T-helper 1 cell treated with Interleukin-12 subunit alpha and Interleukin-12 subunit beta and Interleukin-4 antibody, amounts not matched to agents 30 μg/mL and 1 μg/mL, for 36 hours (primary cell): Measurements from ENCODE around the gene ULK4.

Experiments
- H3K27ac Mint-ChIP-seq: one replicate; pipeline ENCODE4 v1.8.0; 2021; ENCODE audit warnings: mild to moderate bottlenecking, mixed read lengths
- H3K27me3 Mint-ChIP-seq: one replicate; pipeline ENCODE4 v1.8.0; 2021; ENCODE audit warnings: low read depth, mixed read lengths
- H3K36me3 Mint-ChIP-seq: one replicate; pipeline ENCODE4 v1.8.0; 2021; ENCODE audit warnings: low read depth, mixed read lengths
- H3K4me1 Mint-ChIP-seq: one replicate; pipeline ENCODE4 v1.8.0; 2021; ENCODE audit warnings: low read depth, mixed read lengths
- H3K4me3 Mint-ChIP-seq: one replicate; pipeline ENCODE4 v1.8.0; 2021; ENCODE audit warnings: mild to moderate bottlenecking, moderate library complexity, mixed read lengths
- H3K9me3 Mint-ChIP-seq: one replicate; pipeline ENCODE4 v1.8.0; 2021; ENCODE audit warnings: mixed read lengths

ULK4 gene

DNA sequence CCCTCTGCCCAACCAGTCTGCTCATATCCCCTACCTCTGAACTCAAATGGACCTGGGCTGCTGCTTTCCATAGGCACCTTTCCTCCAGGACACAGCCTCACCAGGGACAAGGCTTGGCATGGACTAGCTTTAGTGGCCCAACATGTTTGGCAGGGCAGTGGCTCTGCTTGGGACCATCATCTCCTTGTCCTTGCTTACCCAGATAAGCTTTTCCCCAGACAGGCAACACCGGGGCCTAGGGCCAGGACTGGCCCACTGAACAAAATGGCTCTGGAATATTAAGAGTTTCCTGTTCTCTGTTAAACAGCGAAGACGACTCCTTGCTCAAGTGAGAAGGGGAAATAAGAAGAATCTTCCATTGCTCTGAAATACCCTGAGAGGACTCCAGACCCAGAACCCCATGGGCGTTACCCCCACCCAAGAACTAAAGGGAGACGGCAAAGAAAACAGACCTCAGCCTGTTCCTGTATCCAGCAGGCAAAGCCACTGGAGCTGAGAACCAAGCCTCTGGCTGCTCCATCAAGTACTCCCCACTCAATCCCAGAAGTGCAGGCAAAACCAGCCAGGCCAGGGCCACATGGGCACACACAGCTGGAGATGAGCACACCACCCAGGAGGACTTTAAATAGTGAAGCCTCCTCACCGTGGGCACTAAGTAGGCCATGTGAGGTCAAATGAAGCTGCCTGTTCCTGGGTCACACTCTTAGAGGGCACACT is 717.1 kb downstream of the ULK4 start:
- Mint-ChIP-seq H3K36me3 (peaks cover 6% of the 10 kb centered on the region), H3K9me3 (no peaks in the 10 kb centered on the region), H3K4me3 (no peak overlapping the region), H3K4me1 (no peaks in the 10 kb centered on the region), H3K27ac (no peak overlapping the region), H3K27me3 (no peaks in the 10 kb centered on the region)

DNA sequence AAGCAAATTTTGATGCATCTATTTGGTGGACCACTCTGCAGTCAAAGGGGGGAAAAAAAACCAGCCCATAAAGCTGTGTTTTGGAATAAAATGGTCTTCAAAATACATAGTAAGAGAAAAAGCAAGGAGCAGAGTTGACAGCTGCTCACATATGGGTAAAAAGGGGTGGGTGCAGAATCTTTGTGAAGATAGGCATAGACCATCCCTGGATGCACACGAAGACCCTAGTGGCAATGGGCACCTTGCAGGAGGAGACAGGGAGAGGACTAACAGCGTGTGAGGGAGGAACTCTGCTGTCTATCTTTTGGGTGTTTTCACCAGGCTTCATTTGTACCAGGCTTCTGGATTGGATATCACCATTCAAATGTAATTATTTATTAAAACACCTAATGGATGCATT is 718.7 kb downstream of the ULK4 start:
- Mint-ChIP-seq H3K4me3 (no peak overlapping the region), H3K36me3 (peaks cover 20% of the 10 kb centered on the region), H3K9me3 (no peaks in the 10 kb centered on the region), H3K4me1 (no peaks in the 10 kb centered on the region), H3K27me3 (no peaks in the 10 kb centered on the region), H3K27ac (no peak overlapping the region)

DNA sequence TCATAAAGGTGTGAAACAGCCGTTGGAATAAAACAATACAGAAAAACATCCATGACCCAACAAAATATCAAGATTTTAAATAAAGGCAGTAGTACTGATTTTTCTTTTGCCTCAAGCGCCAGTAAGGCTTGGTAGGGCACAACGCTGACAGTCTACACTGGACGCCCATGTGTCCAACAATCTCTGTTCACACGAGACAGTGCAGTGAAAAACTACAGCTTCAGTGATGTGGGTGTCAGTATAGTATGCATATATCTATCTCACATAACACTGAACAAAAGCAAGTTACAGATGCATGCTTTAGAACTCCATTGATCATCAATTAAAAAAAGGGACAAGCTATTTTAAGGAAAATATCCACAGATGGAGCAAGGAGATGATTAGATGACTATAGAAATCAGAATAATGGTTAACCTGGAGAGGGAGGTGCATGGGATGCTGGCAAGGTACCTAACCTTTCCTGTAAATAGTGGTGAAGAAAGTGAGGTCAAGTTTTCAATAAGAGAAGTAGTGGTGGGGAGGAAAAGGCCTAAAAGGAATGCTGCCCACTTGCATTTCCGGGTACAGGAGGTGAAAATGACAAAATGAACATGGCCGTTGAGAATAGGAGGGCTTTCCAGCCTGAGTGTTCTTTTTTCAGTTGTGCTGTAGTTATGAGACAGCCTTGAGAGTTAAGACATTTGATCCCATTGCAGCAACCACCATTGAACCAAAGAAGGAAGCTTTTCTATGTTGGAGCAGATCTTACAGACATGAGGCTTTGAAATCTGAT is 719.9 kb downstream of the ULK4 start:
- Mint-ChIP-seq H3K4me1 (no peaks in the 10 kb centered on the region), H3K36me3 (peaks cover 29% of the 10 kb centered on the region), H3K27me3 (no peaks in the 10 kb centered on the region), H3K27ac (no peak overlapping the region), H3K4me3 (no peak overlapping the region), H3K9me3 (no peaks in the 10 kb centered on the region)

DNA sequence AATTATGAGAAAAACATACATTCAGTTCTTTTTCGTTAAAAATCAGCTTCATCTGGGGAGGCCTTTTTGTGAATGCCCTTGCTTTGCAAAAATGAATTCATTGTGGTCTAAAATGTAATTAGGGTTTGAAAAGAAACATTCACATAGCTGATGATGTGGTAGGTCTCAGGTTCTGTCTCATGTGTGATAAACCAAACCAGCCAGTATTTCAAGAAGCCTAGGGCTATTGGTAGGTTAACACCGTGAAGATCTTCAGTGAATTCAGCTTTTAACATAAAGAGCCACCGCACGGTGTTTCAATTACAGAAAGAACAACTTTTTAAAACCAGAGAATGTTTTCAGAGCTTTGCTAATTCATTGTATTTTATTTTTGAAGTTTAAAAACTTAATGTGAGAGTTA is 720.7 kb downstream of the ULK4 start:
- no peaks in the 10 kb centered on the region for H3K4me1 Mint-ChIP-seq
- no peak overlapping the region for H3K4me3 Mint-ChIP-seq
- H3K27me3 Mint-ChIP-seq: no peaks in the 10 kb centered on the region
- H3K9me3 Mint-ChIP-seq: no peaks in the 10 kb centered on the region
- H3K36me3 Mint-ChIP-seq: peaks cover 31% of the 10 kb centered on the region
- no peak overlapping the region for H3K27ac Mint-ChIP-seq

DNA sequence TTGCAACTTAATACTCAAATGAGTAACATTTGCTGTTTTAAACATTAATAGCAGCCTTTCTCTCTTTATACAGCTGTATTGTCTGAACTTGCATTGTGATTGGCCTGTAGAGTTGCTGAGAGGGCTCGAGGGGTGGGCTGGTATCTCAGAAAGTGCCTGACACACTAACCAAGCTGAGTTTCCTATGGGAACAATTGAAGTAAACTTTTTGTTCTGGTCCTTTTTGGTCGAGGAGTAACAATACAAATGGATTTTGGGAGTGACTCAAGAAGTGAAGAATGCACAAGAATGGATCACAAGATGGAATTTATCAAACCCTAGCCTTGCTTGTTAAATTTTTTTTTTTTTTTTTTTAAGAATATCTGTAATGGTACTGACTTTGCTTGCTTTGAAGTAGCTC is 722.3 kb downstream of the ULK4 start:
- no peaks in the 10 kb centered on the region for H3K4me1 Mint-ChIP-seq
- no peaks in the 10 kb centered on the region for H3K9me3 Mint-ChIP-seq
- no peak overlapping the region for H3K27ac Mint-ChIP-seq
- no peaks in the 10 kb centered on the region for H3K27me3 Mint-ChIP-seq
- H3K4me3 Mint-ChIP-seq: no peak overlapping the region
- H3K36me3 Mint-ChIP-seq: peaks cover 44% of the 10 kb centered on the region

DNA sequence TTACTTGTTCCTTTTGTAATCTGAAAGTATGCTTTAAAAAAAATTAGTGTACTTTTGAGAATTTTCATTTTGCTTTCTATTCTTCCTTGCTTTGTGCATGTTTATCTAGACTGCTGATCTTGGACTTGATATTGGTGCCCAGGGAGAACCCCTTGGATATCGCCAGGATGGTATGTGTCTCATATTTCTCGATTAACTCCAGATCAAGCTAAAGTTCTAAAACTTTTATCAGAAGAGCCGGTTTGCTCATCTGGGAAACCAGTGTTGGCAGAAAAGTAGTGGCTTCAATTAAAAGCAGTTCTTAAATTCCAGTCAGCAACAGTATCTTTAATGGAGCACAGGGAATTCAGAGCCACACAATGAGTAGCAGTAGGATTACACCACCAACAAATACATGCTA is 724.0 kb downstream of the ULK4 start:
- Mint-ChIP-seq H3K27me3 (no peaks in the 10 kb centered on the region), H3K4me1 (peaks cover under 1% of the 10 kb centered on the region), H3K9me3 (no peaks in the 10 kb centered on the region), H3K36me3 (peaks cover 60% of the 10 kb centered on the region), H3K27ac (no peak overlapping the region), H3K4me3 (no peak overlapping the region)

DNA sequence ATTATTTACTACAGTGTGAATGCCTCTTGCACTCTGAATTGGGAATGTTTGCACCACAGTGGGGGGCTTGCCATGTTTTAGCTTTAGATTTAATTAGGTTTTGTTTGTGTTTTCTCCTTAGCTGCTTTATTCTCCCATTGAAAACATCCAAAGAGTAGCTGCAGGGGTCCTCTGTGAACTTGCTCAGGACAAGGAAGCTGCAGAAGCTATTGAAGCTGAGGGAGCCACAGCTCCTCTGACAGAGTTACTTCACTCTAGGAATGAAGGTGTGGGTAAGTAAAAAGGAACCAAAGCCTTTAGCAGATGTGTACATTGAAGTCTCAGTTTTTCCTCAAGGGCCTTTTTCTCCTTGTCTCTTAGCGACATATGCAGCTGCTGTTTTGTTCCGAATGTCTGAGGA is 725.7 kb downstream of the ULK4 start:
- Mint-ChIP-seq H3K27ac (no peak overlapping the region), H3K27me3 (no peaks in the 10 kb centered on the region), H3K4me3 (no peak overlapping the region), H3K4me1 (peaks cover 6% of the 10 kb centered on the region), H3K36me3 (peaks cover 65% of the 10 kb centered on the region), H3K9me3 (no peaks in the 10 kb centered on the region)

DNA sequence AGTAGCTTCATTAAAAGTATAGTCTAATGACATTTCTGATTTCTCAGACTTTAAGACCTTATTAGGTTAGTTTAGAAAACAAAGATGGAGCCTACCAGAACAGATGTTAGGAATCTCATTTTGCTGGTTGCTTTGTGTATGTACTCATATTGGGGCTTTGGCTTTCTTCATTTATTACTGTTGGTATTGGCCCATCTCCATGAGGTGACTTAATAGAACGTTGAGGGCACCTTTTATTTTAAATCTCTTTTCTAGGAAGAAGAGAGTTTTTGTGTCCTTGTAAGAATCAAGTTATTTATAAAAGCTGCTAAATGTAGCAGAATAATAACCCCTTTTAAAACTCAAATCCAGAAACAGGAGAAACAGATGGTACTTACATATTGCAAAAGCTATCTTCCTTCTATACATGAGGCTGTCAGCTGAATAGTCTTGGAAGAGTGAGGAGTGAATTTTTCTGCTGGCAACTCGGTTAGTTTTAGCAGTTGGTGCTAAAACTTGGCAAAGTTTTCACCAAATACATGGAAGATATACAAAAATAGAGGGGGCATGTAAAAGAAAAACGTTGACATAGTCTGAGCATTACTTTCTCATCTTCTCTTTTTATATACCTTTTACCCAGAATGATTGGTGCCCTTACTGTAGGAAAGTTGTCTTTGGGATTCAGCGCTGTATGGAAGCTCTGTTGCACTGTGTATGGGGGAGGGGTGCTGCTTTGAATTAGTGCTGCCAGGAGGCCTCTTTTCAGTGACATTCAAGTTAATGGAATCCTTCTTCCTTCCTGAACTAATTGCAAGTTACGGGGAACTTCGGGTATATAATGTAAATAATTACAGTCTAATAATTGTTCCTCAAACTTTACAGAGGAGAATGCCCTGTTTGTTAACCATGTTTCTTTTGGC is 726.8 kb downstream of the ULK4 start:
- peaks cover 7% of the 10 kb centered on the region for H3K4me1 Mint-ChIP-seq
- no peaks in the 10 kb centered on the region for H3K9me3 Mint-ChIP-seq
- H3K4me3 Mint-ChIP-seq: no peak overlapping the region
- peaks cover 68% of the 10 kb centered on the region for H3K36me3 Mint-ChIP-seq
- no peak overlapping the region for H3K27ac Mint-ChIP-seq
- no peaks in the 10 kb centered on the region for H3K27me3 Mint-ChIP-seq

DNA sequence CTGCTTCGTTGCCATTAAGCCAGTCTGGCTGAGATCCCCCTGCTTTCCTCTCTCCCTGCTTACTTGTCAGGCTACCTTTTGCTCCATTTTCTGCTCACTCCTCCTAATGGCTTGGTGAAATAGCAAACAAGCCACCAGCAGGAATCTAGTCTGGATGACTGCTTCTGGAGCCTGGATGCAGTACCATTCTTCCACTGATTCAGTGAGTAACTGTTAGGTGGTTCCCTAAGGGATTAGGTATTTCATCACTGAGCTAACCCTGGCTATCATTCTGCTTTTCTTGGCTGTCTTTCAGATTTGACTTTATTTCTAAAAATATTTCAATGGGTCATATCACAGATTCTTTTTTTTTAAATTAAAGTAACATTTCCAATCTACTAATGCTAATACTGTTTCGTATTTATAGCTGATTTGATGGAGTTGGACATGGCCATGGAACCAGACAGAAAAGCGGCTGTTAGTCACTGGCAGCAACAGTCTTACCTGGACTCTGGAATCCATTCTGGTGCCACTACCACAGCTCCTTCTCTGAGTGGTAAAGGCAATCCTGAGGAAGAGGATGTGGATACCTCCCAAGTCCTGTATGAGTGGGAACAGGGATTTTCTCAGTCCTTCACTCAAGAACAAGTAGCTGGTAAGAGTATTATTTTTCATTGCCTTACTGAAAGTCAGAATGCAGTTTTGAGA is 737.6 kb downstream of the ULK4 start:
- no peak overlapping the region for H3K4me3 Mint-ChIP-seq
- H3K36me3 Mint-ChIP-seq: peaks cover 45% of the 10 kb centered on the region
- no peak overlapping the region for H3K27ac Mint-ChIP-seq
- H3K27me3 Mint-ChIP-seq: no peaks in the 10 kb centered on the region
- H3K4me1 Mint-ChIP-seq: peaks cover 26% of the 10 kb centered on the region
- H3K9me3 Mint-ChIP-seq: no peaks in the 10 kb centered on the region

DNA sequence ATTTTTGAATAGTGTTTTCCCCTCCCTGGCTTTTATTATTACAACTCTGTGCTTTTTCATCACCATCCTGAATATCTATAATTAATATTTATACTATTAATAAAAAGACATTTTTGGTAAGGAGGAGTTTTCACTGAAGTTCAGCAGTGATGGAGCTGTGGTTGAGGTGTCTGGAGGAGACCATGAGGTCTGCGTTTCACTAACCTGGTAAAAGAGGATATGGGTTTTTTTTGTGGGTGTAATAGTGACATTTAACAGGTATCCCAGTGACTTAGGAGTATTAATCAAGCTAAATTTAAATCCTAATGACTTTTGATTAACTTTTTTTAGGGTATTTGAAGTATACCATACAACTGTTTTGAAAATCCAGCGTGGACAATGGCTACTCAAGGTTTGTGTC is 738.2 kb downstream of the ULK4 start:
- H3K9me3 Mint-ChIP-seq: no peaks in the 10 kb centered on the region
- peaks cover 25% of the 10 kb centered on the region for H3K4me1 Mint-ChIP-seq
- no peak overlapping the region for H3K27ac Mint-ChIP-seq
- no peak overlapping the region for H3K4me3 Mint-ChIP-seq
- peaks cover 43% of the 10 kb centered on the region for H3K36me3 Mint-ChIP-seq
- no peaks in the 10 kb centered on the region for H3K27me3 Mint-ChIP-seq

DNA sequence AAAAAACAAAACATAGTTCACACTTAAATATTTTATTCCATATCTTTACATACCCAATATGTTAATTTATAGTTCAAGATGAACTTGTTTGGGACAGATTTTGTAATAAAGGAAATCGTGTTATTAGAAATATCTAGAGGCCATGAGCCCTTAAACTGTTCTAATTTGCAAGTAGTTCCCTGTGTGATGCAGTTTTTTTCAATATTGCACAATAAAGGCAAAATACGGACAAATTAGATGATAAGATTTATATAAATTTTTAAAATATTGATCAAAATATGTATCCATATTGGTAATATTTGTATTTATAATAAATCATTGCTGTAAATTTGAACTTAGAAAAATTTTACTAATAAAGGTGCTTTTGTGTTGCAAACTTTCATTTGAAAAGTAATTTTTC is 738.8 kb downstream of the ULK4 start:
- H3K27me3 Mint-ChIP-seq: no peaks in the 10 kb centered on the region
- no peak overlapping the region for H3K4me3 Mint-ChIP-seq
- peaks cover 25% of the 10 kb centered on the region for H3K4me1 Mint-ChIP-seq
- no peak overlapping the region for H3K27ac Mint-ChIP-seq
- peaks cover 38% of the 10 kb centered on the region for H3K36me3 Mint-ChIP-seq
- H3K9me3 Mint-ChIP-seq: no peaks in the 10 kb centered on the region

DNA sequence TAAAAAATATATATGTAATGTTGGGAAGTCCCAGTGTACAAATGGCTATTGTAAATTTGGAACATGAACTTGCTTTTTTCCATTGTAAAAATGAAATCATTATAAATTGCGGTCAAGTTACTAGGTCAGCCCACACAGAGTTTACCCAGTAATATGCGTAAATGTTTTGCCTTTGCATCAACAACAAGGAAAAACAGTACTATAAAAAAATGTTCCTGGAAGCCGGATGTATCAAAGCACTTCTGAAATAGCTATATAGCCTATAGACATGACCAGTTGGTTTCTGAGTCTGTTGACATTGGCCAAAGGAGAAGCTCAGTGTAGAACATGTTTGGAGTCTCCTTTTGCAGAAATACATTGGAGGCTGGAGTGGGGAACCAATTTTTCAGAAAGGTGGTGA is 739.4 kb downstream of the ULK4 start:
- Mint-ChIP-seq H3K4me3 (no peak overlapping the region), H3K36me3 (peaks cover 32% of the 10 kb centered on the region), H3K4me1 (peaks cover 28% of the 10 kb centered on the region)

DNA sequence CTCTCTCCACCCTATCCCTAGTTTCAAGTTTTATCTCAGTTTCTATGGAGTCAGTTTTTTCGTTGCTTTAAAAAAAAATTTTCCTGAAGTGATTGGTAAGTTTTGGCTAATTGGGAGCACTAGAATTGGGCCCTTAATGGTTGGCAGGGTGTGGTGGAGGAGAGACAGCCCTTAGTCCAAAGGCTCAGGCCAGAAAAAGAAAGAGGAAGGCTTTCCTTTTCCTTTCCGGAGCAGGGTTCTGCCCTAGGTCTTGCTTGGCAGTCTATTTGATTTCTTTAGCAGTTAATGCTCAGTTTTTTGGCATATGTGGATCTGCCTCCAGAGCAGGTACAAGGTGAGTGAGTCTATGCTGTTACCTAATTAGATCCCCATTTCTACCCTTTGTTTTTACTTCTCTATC is 739.9 kb downstream of the ULK4 start:
- Mint-ChIP-seq H3K4me3 (no peak overlapping the region), H3K27me3 (no peaks in the 10 kb centered on the region), H3K36me3 (peaks cover 30% of the 10 kb centered on the region), H3K9me3 (no peaks in the 10 kb centered on the region), H3K27ac (no peak overlapping the region), H3K4me1 (peaks cover 30% of the 10 kb centered on the region)

More for the DNA sequence above, 739.4 kb downstream of the ULK4 start:
- Mint-ChIP-seq H3K27me3 (no peaks in the 10 kb centered on the region), H3K9me3 (no peaks in the 10 kb centered on the region), H3K27ac (no peak overlapping the region)
